Mesodermal cell (in vitro differentiated cells): ENCODE data around the gene ANO9.
A peak's percentile ranks its signal among the peaks of the same experiment; 100 is the strongest.

Experiments used
- H3K27ac ChIP-seq: 2 replicates; pipeline ENCODE4 v1.7.0; 2013; ENCODE audit warnings: mild to moderate bottlenecking, low read depth, low read length, moderate library complexity; ENCODE audit not compliant: severe bottlenecking
- H3K36me3 ChIP-seq: 2 replicates; pipeline ENCODE4 v1.7.1; 2013; ENCODE audit warnings: mild to moderate bottlenecking, low read length, moderate library complexity; ENCODE audit not compliant: control insufficient read depth, insufficient read depth
- H3K4me1 ChIP-seq: one replicate; pipeline ENCODE4 v1.7.1; 2013; ENCODE audit warnings: mild to moderate bottlenecking, low read length; ENCODE audit not compliant: insufficient read depth, control insufficient read depth, poor library complexity, severe bottlenecking
- H3K4me3 ChIP-seq: 2 replicates; pipeline ENCODE4 v1.7.0; 2013; ENCODE audit warnings: low read length, control low read depth, mild to moderate bottlenecking; ENCODE audit not compliant: insufficient read depth, poor library complexity, severe bottlenecking; ENCODE audit errors: extremely low read depth
- H3K9me3 ChIP-seq: 2 replicates; pipeline ENCODE4 v1.7.1; 2013; ENCODE audit warnings: mild to moderate bottlenecking, low read length, moderate library complexity; ENCODE audit not compliant: control insufficient read depth
- WGBS, 2 experiments: methylation state at CpG; one replicate each; pipeline ENCODE4 v1.1.5; 2013; ENCODE audit warnings: missing lambda C conversion rate in 2 of 2; ENCODE audit not compliant: insufficient coverage in 2 of 2; 5-methylcytosine and 5-hydroxymethylcytosine counted together

ANO9 gene

GRCh38 chr11:371716-372590, 69.9 kb downstream of the ANO9 start:
- H3K4me1 ChIP-seq, result no peaks in the 10 kb centered on the region
- WGBS, 2 experiments, result 92 to 96% methylated on average over 15 to 19 of the region's 19 CpGs

GRCh38 chr11:371051-371450, 70.8 kb downstream of the ANO9 start:
- Histone ChIP-seq H3K27ac (no peak overlapping the region), H3K4me3 (no peak overlapping the region)
- 90 to 91% methylated on average over 5 of the region's 5 CpGs for WGBS, 2 experiments

More at GRCh38 chr11:371716-372590, 69.9 kb downstream of the ANO9 start:
- Histone ChIP-seq H3K9me3 (peaks cover 10% of the 10 kb centered on the region), H3K4me3 (no peak overlapping the region), H3K27ac (no peak overlapping the region), H3K36me3 (peaks cover 23% of the 10 kb centered on the region)

GRCh38 chr11:370070-370941, 71.5 kb downstream of the ANO9 start:
- Histone ChIP-seq H3K9me3 (peaks cover 10% of the 10 kb centered on the region), H3K27ac (peak overlapping the region; percentile 23), H3K4me1 (no peaks in the 10 kb centered on the region), H3K36me3 (peaks cover 17% of the 10 kb centered on the region), H3K4me3 (peak overlapping the region; percentile 46)
- 15 to 16% methylated on average over 28 to 34 of the region's 42 CpGs for WGBS, 2 experiments

More at GRCh38 chr11:371051-371450, 70.8 kb downstream of the ANO9 start:
- Histone ChIP-seq H3K9me3 (peaks cover 10% of the 10 kb centered on the region), H3K36me3 (peaks cover 23% of the 10 kb centered on the region), H3K4me1 (no peaks in the 10 kb centered on the region)

GRCh38 chr11:369336-370018, 72.3 kb downstream of the ANO9 start, which contains the start of gene B4GALNT4:
B4GALNT4 (plus strand) TSS chr11:369499; CDS start chr11:369804, 305 bp downstream.
- WGBS, 2 experiments, result 1% methylated on average over 32 to 48 of the region's 118 CpGs
- Histone ChIP-seq H3K27ac (peak within 1 kb of the TSS; percentile 23), H3K36me3 (peaks cover 15% of the 10 kb centered on the region), H3K9me3 (peaks cover 10% of the 10 kb centered on the region), H3K4me3 (peak within 1 kb of the TSS; percentile 46), H3K4me1 (no peaks in the 10 kb centered on the region)

- Histone ChIP-seq H3K27ac (no peak overlapping the region), H3K4me1 (no peaks in the 10 kb centered on the region), H3K9me3 (peaks cover 3% of the 10 kb centered on the region), H3K36me3 (peaks cover 10% of the 10 kb centered on the region), H3K4me3 (peak overlapping the region; percentile 18)
- 15 to 17% methylated on average over 20 to 22 of the region's 61 CpGs for WGBS, 2 experiments
Observed at GRCh38 chr11:368414-369335, 73.1 kb downstream of the ANO9 start.

GRCh38 chr11:367956-368413, 73.8 kb downstream of the ANO9 start:
- Histone ChIP-seq H3K4me1 (no peaks in the 10 kb centered on the region), H3K27ac (no peak overlapping the region), H3K4me3 (no peak overlapping the region), H3K9me3 (no peaks in the 10 kb centered on the region), H3K36me3 (peaks cover 3% of the 10 kb centered on the region)
- 49 to 63% methylated on average over 6 to 7 of the region's 7 CpGs for WGBS, 2 experiments
